GM18517 (cell line): ENCODE measurements around the gene SGCB.

ENCODE experiments used
- ATAC-seq: cut with Tn5 transposase; IDR thresholded peaks from one replicate; pipeline ENCODE4 v1.9.1; 2021; ENCODE audit warnings: mild to moderate bottlenecking, moderate library complexity; ENCODE audit not compliant: unreplicated experiment

Gene SGCB

GRCh38 chr4:52028970-52029369 is 9.1 kb downstream of the SGCB start:
- ATAC-seq, result no peak

GRCh38 chr4:52019936-52020657 is 18.0 kb downstream of the SGCB start, which contains the start of gene LRRC66:
Gene LRRC66, minus strand, starts transcription at chr4:52020363. Its CDS starts 2,750 bp downstream, at chr4:52017613.
- ATAC-seq, result no peak

- ATAC-seq, result no peak
Observed at GRCh38 chr4:52017814-52018213, 20.3 kb downstream of the SGCB start.

- no peak for ATAC-seq
Observed at GRCh38 chr4:52016981-52017380, 21.1 kb downstream of the SGCB start.

GRCh38 chr4:52015366-52015765 is 22.7 kb downstream of the SGCB start:
- no peak for ATAC-seq

- ATAC-seq, result no peak
Observed at GRCh38 chr4:52014903-52015302, 23.2 kb downstream of the SGCB start.

- ATAC-seq, result no peak
Observed at GRCh38 chr4:52012651-52013050, 25.4 kb downstream of the SGCB start.

GRCh38 chr4:52010986-52011385 is 27.1 kb downstream of the SGCB start:
- no peak for ATAC-seq

- ATAC-seq, result no peak
Observed at GRCh38 chr4:52006887-52007286, 31.2 kb downstream of the SGCB start.

- no peak for ATAC-seq
Observed at GRCh38 chr4:52005604-52006273, 32.4 kb downstream of the SGCB start.

GRCh38 chr4:52004414-52004813 is 33.7 kb downstream of the SGCB start:
- ATAC-seq, result no peak

GRCh38 chr4:52001616-52002015 is 36.5 kb downstream of the SGCB start:
- ATAC-seq, result no peak

GRCh38 chr4:51999250-51999649 is 38.8 kb downstream of the SGCB start:
- ATAC-seq, result no peak

GRCh38 chr4:51998837-51999236 is 39.3 kb downstream of the SGCB start:
- no peak for ATAC-seq

- no peak for ATAC-seq
Observed at GRCh38 chr4:51997647-51998046, 40.5 kb downstream of the SGCB start.

GRCh38 chr4:51995647-51996220 is 42.4 kb downstream of the SGCB start:
- ATAC-seq, result no peak
